HepG2 (cell line): ENCODE measurements around the gene APLP1. TPM values are rescaled to one million over a fixed set of nuclear protein-coding genes. Genes with fewer than 3 reads are reported as not detected.
A peak's percentile ranks its signal among the peaks of the same experiment; 100 is the strongest.

Experiments
- CBFB ChIP-seq: sonication (generic); formaldehyde crosslinking; IDR thresholded peaks from 2 replicates; pipeline ENCODE4 v1.4.0; 2020; ENCODE audit warnings: missing genetic modification reagents
- DPF2 ChIP-seq: sonication (generic); formaldehyde crosslinking; IDR thresholded peaks from 2 replicates; pipeline ENCODE4 v1.4.0; 2020; ENCODE audit warnings: mild to moderate bottlenecking, low read depth, missing genetic modification reagents, borderline replicate concordance
- HOXA9 ChIP-seq: sonication (generic); formaldehyde crosslinking; IDR thresholded peaks from 2 replicates; pipeline ENCODE4 v1.8.1; 2022; ENCODE audit warnings: missing genetic modification reagents, mild to moderate bottlenecking, moderate library complexity, borderline replicate concordance
- SETDB1 ChIP-seq: sonication (generic); formaldehyde crosslinking; IDR thresholded peaks from 2 replicates; pipeline ENCODE4 v1.5.1; 2020; ENCODE audit warnings: missing genetic modification reagents, mild to moderate bottlenecking, borderline replicate concordance
- SNAPC2 ChIP-seq: sonication (generic); formaldehyde crosslinking; IDR thresholded peaks from 2 replicates; pipeline ENCODE4 v1.8.1; 2022; ENCODE audit warnings: mild to moderate bottlenecking, missing genetic modification reagents
- SRY ChIP-seq: sonication (generic); formaldehyde crosslinking; IDR thresholded peaks from 2 replicates; pipeline ENCODE4 v1.8.0; 2022; ENCODE audit warnings: mild to moderate bottlenecking, missing genetic modification reagents
- SUZ12 ChIP-seq: fragments of 150-350 bp; IDR thresholded peaks from 2 replicates; pipeline ENCODE4 v1.6.1; 2014; ENCODE audit warnings: low read depth, low read length
- TEAD3 ChIP-seq: optimal IDR thresholded peaks from 2 replicates; pipeline ENCODE3; 2016; ENCODE audit warnings: borderline replicate concordance
- ZFP36L1 ChIP-seq: sonication (generic); formaldehyde crosslinking; IDR thresholded peaks from 2 replicates; pipeline ENCODE4 v1.8.0; 2022; ENCODE audit warnings: mild to moderate bottlenecking, missing genetic modification reagents, moderate library complexity
- ZFP36L2 ChIP-seq: sonication (generic); formaldehyde crosslinking; IDR thresholded peaks from 2 replicates; pipeline ENCODE4 v1.4.0; 2020; ENCODE audit warnings: missing genetic modification reagents
- ZNF160 ChIP-seq: sonication (generic); formaldehyde crosslinking; IDR thresholded peaks from 2 replicates; pipeline ENCODE4 v1.8.0; 2022; ENCODE audit warnings: mild to moderate bottlenecking, inconsistent platforms, missing genetic modification reagents
- ZNF543 ChIP-seq: sonication (generic); formaldehyde crosslinking; IDR thresholded peaks from 2 replicates; pipeline ENCODE4 v1.4.0; 2020; ENCODE audit warnings: mild to moderate bottlenecking, missing genetic modification reagents
- ZNF550 ChIP-seq: sonication (generic); formaldehyde crosslinking; IDR thresholded peaks from 2 replicates; pipeline ENCODE4 v1.4.0; 2020; ENCODE audit warnings: mild to moderate bottlenecking, missing genetic modification reagents, borderline replicate concordance
- ZNF747 ChIP-seq: sonication (generic); formaldehyde crosslinking; IDR thresholded peaks from 2 replicates; pipeline ENCODE4 v1.8.1; 2023; ENCODE audit warnings: missing genetic modification reagents, mild to moderate bottlenecking, borderline replicate concordance
- polyA plus RNA-seq, 8 experiments: library from polyadenylated mRNA; depleted of rRNA in 3 of 8; stranded (reverse) in 7 of 8; unstranded in 1 of 8; fragments of >200 nt; fragmentation: Illumina TruSeq in 4 of 8; extraction: Trizol in 4 of 8; gene quantifications; 2 replicates each; pipeline versions ENCODE4 v1.2.1 to v1.2.3, GENCODE V29; 2011 to 2016; ENCODE audit warnings: low read depth in 4 of 8, missing spikeins in 1 of 8, mixed read lengths in 1 of 8; ENCODE audit not compliant: insufficient read depth in 1 of 8
- total RNA-seq, 5 experiments: library from RNA; depleted of rRNA; stranded (reverse); fragments of >200 nt; fragmentation: Illumina TruSeq; extraction: Trizol; gene quantifications; 2 replicates each; pipeline ENCODE4 v1.2.3, GENCODE V29; 2016; ENCODE audit warnings: low read depth in 1 of 5
- TF ChIP-seq, protein P1 (sequence below): sonication (generic); formaldehyde crosslinking; IDR thresholded peaks from 2 replicates; pipeline ENCODE4 v1.4.0; 2020; ENCODE audit warnings: missing genetic modification reagents, borderline replicate concordance
- TF ChIP-seq, protein P2 (sequence below): sonication (generic); formaldehyde crosslinking; IDR thresholded peaks from 2 replicates; pipeline ENCODE4 v1.4.0; 2020; ENCODE audit warnings: missing genetic modification reagents; ENCODE audit errors: not compliant biosample characterization
- TF ChIP-seq, protein P3 (sequence below): IDR thresholded peaks from 2 replicates; pipeline ENCODE4 v1.6.1; 2016; ENCODE audit warnings: mild to moderate bottlenecking
- TF ChIP-seq, protein P4 (sequence below): sonication (generic); formaldehyde crosslinking; IDR thresholded peaks from 2 replicates; pipeline ENCODE4 v1.4.0; 2020; ENCODE audit warnings: mild to moderate bottlenecking, missing genetic modification reagents
- TF ChIP-seq, protein P5 (sequence below): IDR thresholded peaks from 2 replicates; pipeline ENCODE4 v1.6.1; 2016; ENCODE audit warnings: missing genetic modification reagents, missing compliant biosample characterization
- TF ChIP-seq, protein P6 (sequence below): sonication (generic); formaldehyde crosslinking; IDR thresholded peaks from 2 replicates; pipeline ENCODE4 v1.4.0; 2020; ENCODE audit warnings: low read depth, mild to moderate bottlenecking, missing genetic modification reagents

APLP1 gene
- total and polyA plus RNA-seq, 2 of the 13 experiments (the other 11 are each of a cell fraction or from before 2014, with no cell fraction given): 2.0 to 2.9 TPM

DNA sequence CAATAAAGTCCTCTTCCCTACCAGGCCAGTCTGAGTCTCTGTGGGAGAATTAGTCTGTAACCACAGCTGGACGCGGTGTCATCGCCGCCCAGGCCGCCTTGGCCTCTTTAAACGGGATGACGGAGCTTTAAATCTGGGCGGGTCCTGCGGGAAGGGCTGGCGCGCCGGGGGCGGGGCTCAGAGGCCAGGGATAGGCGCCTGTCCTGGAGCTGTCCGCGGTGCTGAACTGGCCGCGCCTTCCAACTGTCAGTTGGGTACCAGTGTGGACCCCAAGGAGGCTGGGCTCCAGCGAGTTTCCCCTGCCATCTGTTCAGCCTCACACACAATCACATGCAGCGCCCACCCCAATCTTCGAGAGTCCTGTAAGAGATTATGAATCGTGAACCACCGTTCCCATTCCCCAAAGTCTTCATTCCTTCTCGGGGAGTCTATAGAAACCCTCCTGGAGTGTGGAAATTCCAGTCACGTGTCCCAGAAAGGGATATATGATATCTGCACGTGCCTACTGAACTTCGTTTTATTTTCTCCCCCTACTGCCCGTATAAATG, 11.5 kb downstream of the APLP1 start (continued):
- TF ChIP-seq HOXA9 (no peak), CBFB (CRISPR knock-in tag) (peak; percentile 60; the same call in 1 of the 2 replicates), DPF2 (CRISPR knock-in tag) (no peak), ZNF160 (CRISPR knock-in tag) (peak; percentile 88; the same call in 1 of the 2 replicates), SRY (CRISPR knock-in tag) (peak; percentile 96), ZNF550 (CRISPR knock-in tag) (no peak), ZNF747 (CRISPR knock-in tag) (peak; percentile 57; the same call in 1 of the 2 replicates), TEAD3 (CRISPR knock-in tag) (peak; percentile 62), ZFP36L2 (peak; percentile 95), ZFP36L1 (CRISPR knock-in tag) (no peak), SETDB1 (no peak), ZNF543 (peak; percentile 91), SNAPC2 (CRISPR knock-in tag) (peak; percentile 79; the same call in 1 of the 2 replicates), SUZ12 (no peak)
- TF ChIP-seq, protein P1, sequence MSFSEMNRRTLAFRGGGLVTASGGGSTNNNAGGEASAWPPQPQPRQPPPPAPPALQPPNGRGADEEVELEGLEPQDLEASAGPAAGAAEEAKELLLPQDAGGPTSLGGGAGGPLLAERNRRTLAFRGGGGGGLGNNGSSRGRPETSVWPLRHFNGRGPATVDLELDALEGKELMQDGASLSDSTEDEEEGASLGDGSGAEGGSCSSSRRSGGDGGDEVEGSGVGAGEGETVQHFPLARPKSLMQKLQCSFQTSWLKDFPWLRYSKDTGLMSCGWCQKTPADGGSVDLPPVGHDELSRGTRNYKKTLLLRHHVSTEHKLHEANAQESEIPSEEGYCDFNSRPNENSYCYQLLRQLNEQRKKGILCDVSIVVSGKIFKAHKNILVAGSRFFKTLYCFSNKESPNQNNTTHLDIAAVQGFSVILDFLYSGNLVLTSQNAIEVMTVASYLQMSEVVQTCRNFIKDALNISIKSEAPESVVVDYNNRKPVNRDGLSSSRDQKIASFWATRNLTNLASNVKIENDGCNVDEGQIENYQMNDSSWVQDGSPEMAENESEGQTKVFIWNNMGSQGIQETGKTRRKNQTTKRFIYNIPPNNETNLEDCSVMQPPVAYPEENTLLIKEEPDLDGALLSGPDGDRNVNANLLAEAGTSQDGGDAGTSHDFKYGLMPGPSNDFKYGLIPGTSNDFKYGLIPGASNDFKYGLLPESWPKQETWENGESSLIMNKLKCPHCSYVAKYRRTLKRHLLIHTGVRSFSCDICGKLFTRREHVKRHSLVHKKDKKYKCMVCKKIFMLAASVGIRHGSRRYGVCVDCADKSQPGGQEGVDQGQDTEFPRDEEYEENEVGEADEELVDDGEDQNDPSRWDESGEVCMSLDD: peak; percentile 89
- TF ChIP-seq, protein P2, sequence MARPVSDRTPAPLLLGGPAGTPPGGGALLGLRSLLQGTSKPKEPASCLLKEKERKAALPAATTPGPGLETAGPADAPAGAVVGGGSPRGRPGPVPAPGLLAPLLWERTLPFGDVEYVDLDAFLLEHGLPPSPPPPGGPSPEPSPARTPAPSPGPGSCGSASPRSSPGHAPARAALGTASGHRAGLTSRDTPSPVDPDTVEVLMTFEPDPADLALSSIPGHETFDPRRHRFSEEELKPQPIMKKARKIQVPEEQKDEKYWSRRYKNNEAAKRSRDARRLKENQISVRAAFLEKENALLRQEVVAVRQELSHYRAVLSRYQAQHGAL (CRISPR knock-in tag): peak; percentile 96
- TF ChIP-seq, protein P3, sequence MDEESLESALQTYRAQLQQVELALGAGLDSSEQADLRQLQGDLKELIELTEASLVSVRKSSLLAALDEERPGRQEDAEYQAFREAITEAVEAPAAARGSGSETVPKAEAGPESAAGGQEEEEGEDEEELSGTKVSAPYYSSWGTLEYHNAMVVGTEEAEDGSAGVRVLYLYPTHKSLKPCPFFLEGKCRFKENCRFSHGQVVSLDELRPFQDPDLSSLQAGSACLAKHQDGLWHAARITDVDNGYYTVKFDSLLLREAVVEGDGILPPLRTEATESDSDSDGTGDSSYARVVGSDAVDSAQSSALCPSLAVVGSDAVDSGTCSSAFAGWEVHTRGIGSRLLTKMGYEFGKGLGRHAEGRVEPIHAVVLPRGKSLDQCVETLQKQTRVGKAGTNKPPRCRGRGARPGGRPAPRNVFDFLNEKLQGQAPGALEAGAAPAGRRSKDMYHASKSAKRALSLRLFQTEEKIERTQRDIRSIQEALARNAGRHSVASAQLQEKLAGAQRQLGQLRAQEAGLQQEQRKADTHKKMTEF: peak; percentile 64; the same call in 1 of the 2 replicates
- TF ChIP-seq, protein P4, sequence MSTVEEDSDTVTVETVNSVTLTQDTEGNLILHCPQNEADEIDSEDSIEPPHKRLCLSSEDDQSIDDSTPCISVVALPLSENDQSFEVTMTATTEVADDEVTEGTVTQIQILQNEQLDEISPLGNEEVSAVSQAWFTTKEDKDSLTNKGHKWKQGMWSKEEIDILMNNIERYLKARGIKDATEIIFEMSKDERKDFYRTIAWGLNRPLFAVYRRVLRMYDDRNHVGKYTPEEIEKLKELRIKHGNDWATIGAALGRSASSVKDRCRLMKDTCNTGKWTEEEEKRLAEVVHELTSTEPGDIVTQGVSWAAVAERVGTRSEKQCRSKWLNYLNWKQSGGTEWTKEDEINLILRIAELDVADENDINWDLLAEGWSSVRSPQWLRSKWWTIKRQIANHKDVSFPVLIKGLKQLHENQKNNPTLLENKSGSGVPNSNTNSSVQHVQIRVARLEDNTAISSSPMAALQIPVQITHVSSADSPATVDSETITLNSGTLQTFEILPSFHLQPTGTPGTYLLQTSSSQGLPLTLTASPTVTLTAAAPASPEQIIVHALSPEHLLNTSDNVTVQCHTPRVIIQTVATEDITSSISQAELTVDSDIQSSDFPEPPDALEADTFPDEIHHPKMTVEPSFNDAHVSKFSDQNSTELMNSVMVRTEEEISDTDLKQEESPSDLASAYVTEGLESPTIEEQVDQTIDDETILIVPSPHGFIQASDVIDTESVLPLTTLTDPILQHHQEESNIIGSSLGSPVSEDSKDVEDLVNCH: no peak
- TF ChIP-seq, protein P5, sequence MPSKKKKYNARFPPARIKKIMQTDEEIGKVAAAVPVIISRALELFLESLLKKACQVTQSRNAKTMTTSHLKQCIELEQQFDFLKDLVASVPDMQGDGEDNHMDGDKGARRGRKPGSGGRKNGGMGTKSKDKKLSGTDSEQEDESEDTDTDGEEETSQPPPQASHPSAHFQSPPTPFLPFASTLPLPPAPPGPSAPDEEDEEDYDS (CRISPR knock-in tag): peak; percentile 75
- TF ChIP-seq, protein P6, sequence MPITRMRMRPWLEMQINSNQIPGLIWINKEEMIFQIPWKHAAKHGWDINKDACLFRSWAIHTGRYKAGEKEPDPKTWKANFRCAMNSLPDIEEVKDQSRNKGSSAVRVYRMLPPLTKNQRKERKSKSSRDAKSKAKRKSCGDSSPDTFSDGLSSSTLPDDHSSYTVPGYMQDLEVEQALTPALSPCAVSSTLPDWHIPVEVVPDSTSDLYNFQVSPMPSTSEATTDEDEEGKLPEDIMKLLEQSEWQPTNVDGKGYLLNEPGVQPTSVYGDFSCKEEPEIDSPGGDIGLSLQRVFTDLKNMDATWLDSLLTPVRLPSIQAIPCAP (CRISPR knock-in tag): no peak
